ENCODE results near the gene GULP1. TPM values are rescaled to one million over a fixed set of nuclear protein-coding genes. Genes with fewer than 3 reads are reported as not detected.

Gene GULP1
- total and polyA plus RNA-seq, 2 donors (not counting 1 experiment from before 2014, with no cell fraction given) = 43.5 to 82.4 TPM

GRCh38 chr2:188349019-188349418 is 57.3 kb downstream of the GULP1 start:
- Histone ChIP-seq H3K9me3 (ENCODE audit: control insufficient read depth, insufficient read depth, low read depth, low read length) (no peaks in the 10 kb centered on the region), H2AFZ (ENCODE audit: low read length) (no peak overlapping the region), H3K36me3 (ENCODE audit: control insufficient read depth, insufficient read depth, low read length) (no peaks in the 10 kb centered on the region), H3K4me2 (ENCODE audit: extremely low read depth, insufficient read depth, low read length) (no peak overlapping the region), H3K27me3 (ENCODE audit: control insufficient read depth, insufficient read depth, low read length) (no peaks in the 10 kb centered on the region), H3K4me1 (ENCODE audit: control insufficient read depth, extremely low read depth, insufficient read depth, low read length) (no peaks in the 10 kb centered on the region), H3K4me3 (replicated peaks in 1 of 4; ENCODE audit: control extremely low read depth in 1 of 4, insufficient read depth in 1 of 4, low read depth in 3 of 4, low read length in 4 of 4) (no peak overlapping the region), H3K27ac (ENCODE audit: insufficient read depth, low read length) (no peak overlapping the region), H4K20me1 (ENCODE audit: control insufficient read depth, extremely low read depth, insufficient read depth, low read length) (no peaks in the 10 kb centered on the region), H3K79me2 (ENCODE audit: control insufficient read depth, insufficient read depth, low read length) (no peaks in the 10 kb centered on the region), H3K9ac (ENCODE audit: insufficient read depth, low read length) (no peak overlapping the region)
- DNase-seq (ENCODE audit: low read depth in 2 of 2) = peak in 1 of 2 donors; percentile 66
- TF ChIP-seq CTCF (conservative IDR thresholded peaks at IDR 0.05 in 1 of 2, IDR thresholded peaks at IDR 0.05 in 1 of 2; ENCODE audit: low read depth in 1 of 2, low read length in 2 of 2) (no peak), EZH2 (IDR thresholded peaks at IDR 0.05; ENCODE audit: low read length, missing control alignments) (no peak)

- H3K36me3 ChIP-seq (ENCODE audit: control insufficient read depth, insufficient read depth, low read length) = no peaks in the 10 kb centered on the region
- no peak overlapping the region for H3K9ac ChIP-seq (ENCODE audit: insufficient read depth, low read length)
- no peaks in the 10 kb centered on the region for H4K20me1 ChIP-seq (ENCODE audit: control insufficient read depth, extremely low read depth, insufficient read depth, low read length)
- no peak overlapping the region for H3K4me3 ChIP-seq (replicated peaks in 1 of 4; ENCODE audit: control extremely low read depth in 1 of 4, insufficient read depth in 1 of 4, low read depth in 3 of 4, low read length in 4 of 4)
- no peak for DNase-seq (ENCODE audit: low read depth in 2 of 2)
- no peak for TF ChIP-seq CTCF (conservative IDR thresholded peaks at IDR 0.05 in 1 of 2, IDR thresholded peaks at IDR 0.05 in 1 of 2; ENCODE audit: low read depth in 1 of 2, low read length in 2 of 2)
- H3K9me3 ChIP-seq (ENCODE audit: control insufficient read depth, insufficient read depth, low read depth, low read length) = no peaks in the 10 kb centered on the region
- H3K4me1 ChIP-seq (ENCODE audit: control insufficient read depth, extremely low read depth, insufficient read depth, low read length) = no peaks in the 10 kb centered on the region
- H3K4me2 ChIP-seq (ENCODE audit: extremely low read depth, insufficient read depth, low read length) = no peak overlapping the region
- no peak overlapping the region for H2AFZ ChIP-seq (ENCODE audit: low read length)
- no peaks in the 10 kb centered on the region for H3K27me3 ChIP-seq (ENCODE audit: control insufficient read depth, insufficient read depth, low read length)
- H3K27ac ChIP-seq (ENCODE audit: insufficient read depth, low read length) = no peak overlapping the region
- no peaks in the 10 kb centered on the region for H3K79me2 ChIP-seq (ENCODE audit: control insufficient read depth, insufficient read depth, low read length)
These were observed 61.6 kb downstream of the GULP1 start for GRCh38 chr2:188353282-188353681.

- Histone ChIP-seq H3K4me3 (replicated peaks in 1 of 4; ENCODE audit: control extremely low read depth in 1 of 4, insufficient read depth in 1 of 4, low read depth in 3 of 4, low read length in 4 of 4) (no peak overlapping the region), H4K20me1 (ENCODE audit: control insufficient read depth, extremely low read depth, insufficient read depth, low read length) (no peaks in the 10 kb centered on the region), H3K27me3 (ENCODE audit: control insufficient read depth, insufficient read depth, low read length) (no peaks in the 10 kb centered on the region), H3K4me1 (ENCODE audit: control insufficient read depth, extremely low read depth, insufficient read depth, low read length) (no peaks in the 10 kb centered on the region), H3K9me3 (ENCODE audit: control insufficient read depth, insufficient read depth, low read depth, low read length) (no peaks in the 10 kb centered on the region), H3K27ac (ENCODE audit: insufficient read depth, low read length) (no peak overlapping the region), H3K4me2 (ENCODE audit: extremely low read depth, insufficient read depth, low read length) (no peak overlapping the region), H2AFZ (ENCODE audit: low read length) (no peak overlapping the region), H3K79me2 (ENCODE audit: control insufficient read depth, insufficient read depth, low read length) (no peaks in the 10 kb centered on the region), H3K9ac (ENCODE audit: insufficient read depth, low read length) (no peak overlapping the region), H3K36me3 (ENCODE audit: control insufficient read depth, insufficient read depth, low read length) (no peaks in the 10 kb centered on the region)
- no peak for DNase-seq (ENCODE audit: low read depth in 2 of 2)
- TF ChIP-seq CTCF (conservative IDR thresholded peaks at IDR 0.05 in 1 of 2, IDR thresholded peaks at IDR 0.05 in 1 of 2; ENCODE audit: low read depth in 1 of 2, low read length in 2 of 2) = no peak
- TF ChIP-seq EZH2 (IDR thresholded peaks at IDR 0.05; ENCODE audit: low read length, missing control alignments) = no peak
These were observed 69.0 kb downstream of the GULP1 start for GRCh38 chr2:188360485-188361263.
